Activated CD8-positive, alpha-beta memory T cell treated with anti-CD3 and anti-CD28 coated beads for 48 hours (primary cell): Measurements from ENCODE around the gene GATA5.

Experiments
- DNase-seq, 3 experiments: peaks; one replicate each; pipeline ENCODE4 v3.0.0-alpha.2; 2020; ENCODE audit warnings: low read depth in 2 of 3, low spot score in 2 of 3

GATA5 gene, protein sequence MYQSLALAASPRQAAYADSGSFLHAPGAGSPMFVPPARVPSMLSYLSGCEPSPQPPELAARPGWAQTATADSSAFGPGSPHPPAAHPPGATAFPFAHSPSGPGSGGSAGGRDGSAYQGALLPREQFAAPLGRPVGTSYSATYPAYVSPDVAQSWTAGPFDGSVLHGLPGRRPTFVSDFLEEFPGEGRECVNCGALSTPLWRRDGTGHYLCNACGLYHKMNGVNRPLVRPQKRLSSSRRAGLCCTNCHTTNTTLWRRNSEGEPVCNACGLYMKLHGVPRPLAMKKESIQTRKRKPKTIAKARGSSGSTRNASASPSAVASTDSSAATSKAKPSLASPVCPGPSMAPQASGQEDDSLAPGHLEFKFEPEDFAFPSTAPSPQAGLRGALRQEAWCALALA

DNA sequence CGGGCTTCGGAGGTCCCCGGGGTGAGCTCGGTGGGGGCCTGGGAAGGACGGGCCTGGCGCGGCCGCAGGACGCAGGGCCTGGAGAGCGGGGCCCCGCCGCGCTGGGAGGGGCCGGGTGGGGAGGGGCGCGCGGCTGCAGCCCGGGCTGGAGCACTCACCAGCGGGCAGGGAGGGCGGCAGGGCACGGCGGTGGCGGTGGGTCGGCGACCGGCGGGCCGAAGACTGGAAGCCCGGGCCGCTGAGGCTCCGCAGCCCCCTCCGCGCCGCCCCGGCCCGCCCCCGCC, at the start of gene GATA5:
TSS of gene GATA5 (minus strand) at position 224 of the 284 bp plus-strand sequence. CDS start 474 bp downstream, outside the sequence.
- no peak for DNase-seq

DNA sequence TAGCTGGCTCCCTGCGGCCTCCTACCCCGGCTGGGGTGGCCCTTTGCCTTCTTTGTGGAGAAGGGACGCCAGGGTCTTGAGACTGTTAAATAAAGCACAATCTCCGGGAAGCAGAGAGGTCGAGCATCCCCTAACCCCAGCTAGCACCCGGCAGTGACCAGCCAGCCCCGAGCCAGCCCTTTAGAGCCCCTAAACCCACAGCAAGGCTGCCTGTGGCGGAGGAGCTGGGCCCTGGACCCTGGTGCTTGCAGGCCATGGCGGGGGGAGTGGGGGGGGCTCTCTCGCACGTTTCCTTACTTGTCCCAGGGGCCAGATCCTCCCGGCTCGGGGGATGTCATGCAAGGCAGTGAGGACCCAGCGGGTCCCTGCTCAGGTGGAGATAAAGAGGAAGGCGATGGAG, 49.2 kb upstream of the GATA5 start:
- no peak for DNase-seq

DNA sequence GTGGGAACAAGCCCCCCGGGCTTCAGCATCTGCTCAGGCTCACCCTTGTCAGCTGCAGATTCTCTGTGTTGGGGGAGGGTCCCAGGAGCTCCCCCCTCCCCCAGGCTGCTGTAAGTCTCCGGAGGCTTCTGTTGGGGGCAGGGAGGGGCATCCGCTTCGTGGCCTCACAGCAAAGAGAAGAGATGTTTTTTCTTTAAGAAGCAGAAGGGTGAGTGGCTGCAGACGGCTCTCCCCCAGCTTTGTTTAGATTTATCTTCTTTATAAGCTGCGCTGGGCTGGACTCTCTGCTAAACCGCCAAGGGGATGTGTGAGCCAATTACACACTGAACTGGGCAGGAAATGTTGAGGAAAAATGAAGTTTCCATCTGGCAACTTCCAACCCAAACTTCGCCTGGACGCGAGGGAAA, 48.7 kb upstream of the GATA5 start:
- DNase-seq: no peak

DNA sequence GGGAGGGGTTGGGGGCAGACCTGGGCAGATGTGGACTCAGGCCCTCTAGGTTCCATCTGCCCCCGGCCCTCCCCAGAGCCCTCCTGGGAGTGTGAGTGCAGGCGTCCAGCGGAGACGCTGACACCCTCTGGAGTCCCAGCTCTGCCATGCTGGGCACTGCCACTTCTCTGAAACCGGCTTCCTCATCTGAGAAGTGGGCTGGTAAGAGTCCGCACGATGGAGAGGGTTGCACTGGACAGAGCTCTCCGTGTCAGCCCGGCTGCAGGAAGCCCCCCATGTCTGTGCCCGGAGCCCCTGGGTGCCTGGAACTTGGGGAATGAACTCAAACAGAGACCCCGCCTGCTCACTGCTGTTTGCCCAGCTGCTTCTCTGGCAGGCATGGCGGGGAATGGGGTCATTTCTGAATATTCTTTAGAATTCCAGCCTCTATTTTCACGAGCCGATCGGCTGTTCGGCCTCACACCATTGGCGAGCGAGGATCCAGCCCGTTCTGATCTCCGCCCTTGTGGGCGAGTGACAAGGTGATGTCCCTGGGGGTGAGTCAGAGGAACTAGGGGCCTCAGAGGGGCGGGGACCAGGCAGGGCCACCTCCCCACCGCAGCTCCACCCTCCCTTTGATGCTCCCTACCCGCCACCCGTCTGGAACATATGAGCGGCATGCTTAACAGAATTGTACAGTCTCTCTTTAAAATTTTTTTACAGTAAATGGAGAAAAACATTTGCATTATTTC, 47.8 kb upstream of the GATA5 start:
- peak; percentile 41 to 57 (median 50) for DNase-seq

- peak in 1 of 3 experiments; percentile 35 for DNase-seq
Observed at GRCh38 chr20:62522748-62523396, 47.1 kb upstream of the GATA5 start.

GRCh38 chr20:62519826-62520225, 44.0 kb upstream of the GATA5 start:
- no peak for DNase-seq

- no peak for DNase-seq
Observed at GRCh38 chr20:62518911-62519310, 43.1 kb upstream of the GATA5 start.

DNA sequence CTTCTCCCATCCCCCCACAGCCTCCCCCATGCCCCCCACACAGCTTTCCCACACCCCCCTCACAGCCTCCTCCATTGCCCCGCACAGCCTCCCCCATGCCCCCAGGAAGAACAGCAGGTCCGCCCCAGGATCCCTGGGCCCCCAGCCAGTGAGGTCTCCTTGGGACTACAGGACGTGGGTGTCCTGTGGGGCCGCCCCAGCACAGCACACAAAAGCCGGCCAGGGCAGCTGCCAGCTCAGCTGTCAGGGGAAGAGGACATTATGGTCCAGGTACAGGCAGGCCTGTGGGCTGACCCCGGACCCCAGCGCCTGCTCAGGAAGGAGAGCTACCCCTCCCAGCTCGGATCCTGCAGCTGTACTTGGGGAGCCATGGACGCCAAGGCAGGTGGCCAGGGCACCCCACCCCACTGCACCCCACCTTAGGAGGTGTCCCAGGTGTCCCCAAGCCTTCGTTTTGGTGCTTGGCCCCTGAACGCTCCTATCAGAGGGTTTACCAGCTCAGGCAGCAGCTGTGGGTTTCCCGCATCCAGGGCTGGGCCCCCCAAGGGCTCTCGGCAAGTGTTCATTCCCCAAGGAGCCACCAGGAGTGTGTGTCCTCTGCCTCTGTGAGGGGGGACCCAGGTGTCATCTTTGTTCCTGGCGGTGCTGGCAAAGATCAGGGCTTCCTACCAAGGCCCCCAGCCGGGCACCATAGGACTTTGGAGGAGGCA, 42.3 kb upstream of the GATA5 start:
- DNase-seq: no peak

- DNase-seq: no peak
Observed at GRCh38 chr20:62517168-62517567, 41.4 kb upstream of the GATA5 start.

DNA sequence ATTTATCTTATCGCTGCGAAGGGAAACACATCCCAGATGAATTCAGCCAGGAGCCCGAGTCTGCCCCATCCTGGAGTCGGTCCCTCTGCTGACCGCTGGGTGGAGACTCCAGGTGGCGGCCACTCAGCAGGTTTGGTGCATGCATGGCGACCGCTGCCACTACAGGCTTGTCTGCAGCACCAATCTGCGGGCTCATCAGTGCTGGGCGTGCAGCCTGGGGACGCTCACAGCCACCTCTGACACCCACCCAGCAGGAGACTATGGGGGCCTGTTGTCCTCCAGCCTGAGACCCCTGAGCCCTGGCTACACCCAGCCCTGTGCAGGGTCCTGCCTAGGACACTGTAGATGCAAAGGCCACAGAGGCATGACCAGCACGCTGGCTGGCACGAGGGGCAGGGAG, 40.5 kb upstream of the GATA5 start:
- DNase-seq: no peak

DNA sequence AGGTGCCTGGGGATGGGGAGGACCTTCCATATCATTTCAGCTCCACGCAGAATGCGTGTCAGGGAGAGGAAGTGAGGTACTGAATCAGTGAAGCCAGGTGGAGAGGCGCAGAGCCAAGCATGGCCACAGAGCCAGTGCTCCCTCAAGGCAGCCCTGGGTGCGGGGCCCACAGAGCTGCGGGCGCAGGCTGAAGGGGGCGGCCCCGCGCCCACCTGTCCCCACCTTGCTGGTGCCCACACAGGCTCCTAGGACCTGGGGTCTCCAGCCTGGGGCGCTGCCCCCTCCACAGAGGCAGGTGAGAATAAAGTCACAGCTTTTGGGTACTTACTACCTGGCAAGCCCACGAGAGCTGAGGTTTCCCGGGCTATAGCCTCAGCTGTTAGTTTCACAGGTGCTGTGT, 40.0 kb upstream of the GATA5 start:
- DNase-seq: no peak

- DNase-seq: no peak
Observed at GRCh38 chr20:62515280-62515679, 39.5 kb upstream of the GATA5 start.

- no peak for DNase-seq
Observed at GRCh38 chr20:62513991-62514390, 38.2 kb upstream of the GATA5 start.

DNA sequence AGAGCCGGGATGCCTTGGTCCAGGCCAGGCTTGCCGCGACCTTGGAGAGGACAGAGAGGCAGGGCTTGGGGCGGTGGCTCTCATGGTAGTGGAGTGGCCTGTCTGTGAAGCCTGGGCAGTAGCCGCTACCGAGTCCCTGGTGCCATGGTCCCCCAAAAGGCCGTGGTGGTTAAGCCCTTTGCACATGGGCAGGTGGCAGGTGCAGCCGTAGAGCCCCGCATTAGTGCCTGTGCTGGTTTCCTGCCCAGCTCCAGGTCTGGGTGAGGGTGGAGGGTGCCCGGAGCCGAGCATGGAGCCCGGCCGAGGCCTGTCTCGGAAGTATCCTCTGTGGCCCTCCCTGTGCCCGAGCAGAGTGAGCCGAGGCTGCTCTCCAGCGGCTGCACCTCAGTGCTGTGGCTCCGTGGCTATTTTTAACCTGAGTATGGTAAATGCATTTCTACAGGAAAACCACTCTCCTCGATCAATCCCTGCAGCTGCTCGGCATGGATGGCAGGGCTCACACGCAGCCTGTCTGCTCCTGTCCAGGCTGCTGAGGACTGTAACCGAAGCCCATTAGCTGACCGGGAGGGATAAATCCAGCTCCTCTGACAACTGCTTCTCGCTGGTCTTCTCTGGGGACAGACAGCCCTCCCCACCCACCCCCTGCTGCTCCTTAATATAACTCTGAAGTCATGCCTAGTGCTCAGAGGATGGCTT, 36.3 kb upstream of the GATA5 start:
- DNase-seq: no peak

GRCh38 chr20:62511300-62511914, 35.6 kb upstream of the GATA5 start:
- no peak for DNase-seq

GRCh38 chr20:62508641-62509051, 32.9 kb upstream of the GATA5 start:
- no peak for DNase-seq

- no peak for DNase-seq
Observed at GRCh38 chr20:62507991-62508640, 32.3 kb upstream of the GATA5 start.

- DNase-seq: no peak
Observed at GRCh38 chr20:62507323-62507722, 31.5 kb upstream of the GATA5 start.

GRCh38 chr20:62506791-62507190, 31.0 kb upstream of the GATA5 start:
- no peak for DNase-seq

DNA sequence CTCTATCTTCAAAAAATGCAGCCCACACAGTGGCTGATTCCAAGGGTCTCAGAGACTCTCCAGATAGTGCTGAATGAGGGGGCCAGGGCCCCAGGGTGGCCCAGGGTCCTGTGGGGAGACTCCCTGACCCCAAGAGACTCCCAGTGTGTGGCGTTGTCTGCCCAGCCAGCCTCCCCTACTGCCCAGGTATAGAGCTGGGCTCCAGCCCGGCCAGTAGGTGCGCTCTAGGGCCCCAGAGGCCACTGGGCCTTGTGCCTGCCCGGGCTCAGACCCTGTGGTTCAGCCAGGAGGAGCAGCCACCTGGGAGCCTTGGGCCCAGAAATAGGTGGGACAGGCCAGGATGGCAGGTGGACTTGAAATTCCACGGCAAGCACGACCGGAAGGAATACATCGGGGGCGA, 30.3 kb upstream of the GATA5 start:
- DNase-seq: no peak
